IMR-90 (cell line): ENCODE measurements around the gene MAML2.

Experiments
- BHLHE40 ChIP-seq: fragments of 150-350 bp; IDR thresholded peaks from 2 replicates; pipeline ENCODE4 v1.6.1; 2016; ENCODE audit warnings: mild to moderate bottlenecking, low read depth, low read length
- CHD1 ChIP-seq: IDR thresholded peaks from 2 replicates; pipeline ENCODE4 v1.6.1; 2012; ENCODE audit warnings: low read depth, low read length, improper control_type of control experiment
- CTCF ChIP-seq: conservative IDR thresholded peaks from 2 replicates; pipeline ENCODE4 v1.5.1; 2012; ENCODE audit warnings: mild to moderate bottlenecking, low read depth, low read length, improper control_type of control experiment
- FOS ChIP-seq: fragments of 150-350 bp; IDR thresholded peaks from 2 replicates; pipeline ENCODE4 v1.6.1; 2016; ENCODE audit warnings: low read depth, low read length
- MAZ ChIP-seq: IDR thresholded peaks from 2 replicates; pipeline ENCODE4 v1.6.1; 2012; ENCODE audit warnings: low read depth, mild to moderate bottlenecking, low read length, improper control_type of control experiment, moderate library complexity, borderline replicate concordance
- MXI1 ChIP-seq: IDR thresholded peaks from 2 replicates; pipeline ENCODE4 v1.6.1; 2012; ENCODE audit warnings: low read depth, mild to moderate bottlenecking, low read length, moderate library complexity, borderline replicate concordance
- POLR2A ChIP-seq: IDR thresholded peaks from 2 replicates; pipeline ENCODE4 v1.6.1; 2012; ENCODE audit warnings: mild to moderate bottlenecking, low read depth, low read length
- RAD21 ChIP-seq: IDR thresholded peaks from 2 replicates; pipeline ENCODE4 v1.6.1; 2012; ENCODE audit warnings: low read length, improper control_type of control experiment
- RCOR1 ChIP-seq: IDR thresholded peaks from 2 replicates; pipeline ENCODE4 v1.6.1; 2012; ENCODE audit warnings: mild to moderate bottlenecking, low read length, improper control_type of control experiment; ENCODE audit not compliant: insufficient replicate concordance
- RFX5 ChIP-seq: IDR thresholded peaks from 2 replicates; pipeline ENCODE4 v1.8.0; 2012; ENCODE audit warnings: low read depth, mild to moderate bottlenecking, low read length, moderate library complexity

- TF ChIP-seq CTCF (no peak), POLR2A (no peak), FOS (no peak), CHD1 (no peak), RAD21 (no peak), MXI1 (no peak), BHLHE40 (no peak), RFX5 (no peak), MAZ (no peak), RCOR1 (no peak)
Observed at GRCh38 chr11:96052921-96053651, 289.9 kb downstream of the MAML2 start.
